ENCODE measurements around the gene MYL9.

DNA sequence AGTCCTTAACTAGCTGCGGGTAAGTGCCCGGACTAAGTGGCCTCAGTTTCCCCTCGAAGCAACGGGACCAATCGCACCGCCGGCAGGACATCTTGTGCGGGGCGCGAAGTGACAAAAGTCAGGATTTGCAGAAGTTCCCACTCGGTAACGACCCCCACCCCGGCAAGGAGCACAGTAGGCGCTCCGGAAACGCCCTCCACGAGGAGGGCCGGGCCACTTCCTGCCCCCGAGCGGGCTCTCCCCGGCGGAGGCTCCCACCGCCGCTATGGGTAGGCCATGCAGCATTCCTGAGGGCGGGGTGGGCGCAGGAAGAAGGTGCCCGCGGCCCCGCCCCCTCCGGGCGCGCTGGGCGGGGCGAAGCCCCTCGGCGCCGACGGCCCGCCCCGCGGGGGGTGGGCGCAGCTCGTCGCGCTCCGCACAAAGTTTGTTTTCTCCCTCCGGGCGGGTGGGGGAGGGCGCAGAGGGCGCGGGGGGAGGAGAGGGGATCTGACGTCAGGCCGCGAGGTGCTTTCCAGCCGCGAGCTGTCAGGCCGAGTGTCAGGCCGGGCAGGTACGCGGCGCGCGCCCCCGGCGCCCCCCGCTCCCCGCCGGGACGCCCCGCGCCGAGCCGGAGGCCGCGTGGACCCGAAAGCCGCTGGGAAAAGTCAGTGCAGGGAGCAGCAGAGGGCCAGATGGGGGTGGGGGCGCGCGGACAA is 31.9 kb downstream of the MYL9 start, which contains the start of gene TGIF2:
- TF ChIP-seq, protein P1, sequence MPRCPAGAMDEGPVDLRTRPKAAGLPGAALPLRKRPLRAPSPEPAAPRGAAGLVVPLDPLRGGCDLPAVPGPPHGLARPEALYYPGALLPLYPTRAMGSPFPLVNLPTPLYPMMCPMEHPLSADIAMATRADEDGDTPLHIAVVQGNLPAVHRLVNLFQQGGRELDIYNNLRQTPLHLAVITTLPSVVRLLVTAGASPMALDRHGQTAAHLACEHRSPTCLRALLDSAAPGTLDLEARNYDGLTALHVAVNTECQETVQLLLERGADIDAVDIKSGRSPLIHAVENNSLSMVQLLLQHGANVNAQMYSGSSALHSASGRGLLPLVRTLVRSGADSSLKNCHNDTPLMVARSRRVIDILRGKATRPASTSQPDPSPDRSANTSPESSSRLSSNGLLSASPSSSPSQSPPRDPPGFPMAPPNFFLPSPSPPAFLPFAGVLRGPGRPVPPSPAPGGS (IDR thresholded peaks at IDR 0.05; ENCODE audit: borderline replicate concordance, insufficient read depth, low read depth, low read length, poor library complexity, severe bottlenecking) = peak; percentile 9
- TF ChIP-seq RFX5 (IDR thresholded peaks at IDR 0.05; ENCODE audit: low read depth, low read length) = no peak
- TF ChIP-seq FOS (IDR thresholded peaks at IDR 0.05; ENCODE audit: borderline replicate concordance, extremely low read depth, insufficient read length) = no peak
- TF ChIP-seq, protein P2, sequence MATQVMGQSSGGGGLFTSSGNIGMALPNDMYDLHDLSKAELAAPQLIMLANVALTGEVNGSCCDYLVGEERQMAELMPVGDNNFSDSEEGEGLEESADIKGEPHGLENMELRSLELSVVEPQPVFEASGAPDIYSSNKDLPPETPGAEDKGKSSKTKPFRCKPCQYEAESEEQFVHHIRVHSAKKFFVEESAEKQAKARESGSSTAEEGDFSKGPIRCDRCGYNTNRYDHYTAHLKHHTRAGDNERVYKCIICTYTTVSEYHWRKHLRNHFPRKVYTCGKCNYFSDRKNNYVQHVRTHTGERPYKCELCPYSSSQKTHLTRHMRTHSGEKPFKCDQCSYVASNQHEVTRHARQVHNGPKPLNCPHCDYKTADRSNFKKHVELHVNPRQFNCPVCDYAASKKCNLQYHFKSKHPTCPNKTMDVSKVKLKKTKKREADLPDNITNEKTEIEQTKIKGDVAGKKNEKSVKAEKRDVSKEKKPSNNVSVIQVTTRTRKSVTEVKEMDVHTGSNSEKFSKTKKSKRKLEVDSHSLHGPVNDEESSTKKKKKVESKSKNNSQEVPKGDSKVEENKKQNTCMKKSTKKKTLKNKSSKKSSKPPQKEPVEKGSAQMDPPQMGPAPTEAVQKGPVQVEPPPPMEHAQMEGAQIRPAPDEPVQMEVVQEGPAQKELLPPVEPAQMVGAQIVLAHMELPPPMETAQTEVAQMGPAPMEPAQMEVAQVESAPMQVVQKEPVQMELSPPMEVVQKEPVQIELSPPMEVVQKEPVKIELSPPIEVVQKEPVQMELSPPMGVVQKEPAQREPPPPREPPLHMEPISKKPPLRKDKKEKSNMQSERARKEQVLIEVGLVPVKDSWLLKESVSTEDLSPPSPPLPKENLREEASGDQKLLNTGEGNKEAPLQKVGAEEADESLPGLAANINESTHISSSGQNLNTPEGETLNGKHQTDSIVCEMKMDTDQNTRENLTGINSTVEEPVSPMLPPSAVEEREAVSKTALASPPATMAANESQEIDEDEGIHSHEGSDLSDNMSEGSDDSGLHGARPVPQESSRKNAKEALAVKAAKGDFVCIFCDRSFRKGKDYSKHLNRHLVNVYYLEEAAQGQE (IDR thresholded peaks at IDR 0.05; ENCODE audit: low read depth, low read length) = no peak
- no peak for TF ChIP-seq TARDBP (IDR thresholded peaks at IDR 0.05; ENCODE audit: borderline replicate concordance)
- no peak for TF ChIP-seq PAX8 (IDR thresholded peaks at IDR 0.05)
- TF ChIP-seq, protein P3, sequence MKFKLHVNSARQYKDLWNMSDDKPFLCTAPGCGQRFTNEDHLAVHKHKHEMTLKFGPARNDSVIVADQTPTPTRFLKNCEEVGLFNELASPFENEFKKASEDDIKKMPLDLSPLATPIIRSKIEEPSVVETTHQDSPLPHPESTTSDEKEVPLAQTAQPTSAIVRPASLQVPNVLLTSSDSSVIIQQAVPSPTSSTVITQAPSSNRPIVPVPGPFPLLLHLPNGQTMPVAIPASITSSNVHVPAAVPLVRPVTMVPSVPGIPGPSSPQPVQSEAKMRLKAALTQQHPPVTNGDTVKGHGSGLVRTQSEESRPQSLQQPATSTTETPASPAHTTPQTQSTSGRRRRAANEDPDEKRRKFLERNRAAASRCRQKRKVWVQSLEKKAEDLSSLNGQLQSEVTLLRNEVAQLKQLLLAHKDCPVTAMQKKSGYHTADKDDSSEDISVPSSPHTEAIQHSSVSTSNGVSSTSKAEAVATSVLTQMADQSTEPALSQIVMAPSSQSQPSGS (IDR thresholded peaks at IDR 0.05; ENCODE audit: low read length) = no peak
- TF ChIP-seq, protein P4, sequence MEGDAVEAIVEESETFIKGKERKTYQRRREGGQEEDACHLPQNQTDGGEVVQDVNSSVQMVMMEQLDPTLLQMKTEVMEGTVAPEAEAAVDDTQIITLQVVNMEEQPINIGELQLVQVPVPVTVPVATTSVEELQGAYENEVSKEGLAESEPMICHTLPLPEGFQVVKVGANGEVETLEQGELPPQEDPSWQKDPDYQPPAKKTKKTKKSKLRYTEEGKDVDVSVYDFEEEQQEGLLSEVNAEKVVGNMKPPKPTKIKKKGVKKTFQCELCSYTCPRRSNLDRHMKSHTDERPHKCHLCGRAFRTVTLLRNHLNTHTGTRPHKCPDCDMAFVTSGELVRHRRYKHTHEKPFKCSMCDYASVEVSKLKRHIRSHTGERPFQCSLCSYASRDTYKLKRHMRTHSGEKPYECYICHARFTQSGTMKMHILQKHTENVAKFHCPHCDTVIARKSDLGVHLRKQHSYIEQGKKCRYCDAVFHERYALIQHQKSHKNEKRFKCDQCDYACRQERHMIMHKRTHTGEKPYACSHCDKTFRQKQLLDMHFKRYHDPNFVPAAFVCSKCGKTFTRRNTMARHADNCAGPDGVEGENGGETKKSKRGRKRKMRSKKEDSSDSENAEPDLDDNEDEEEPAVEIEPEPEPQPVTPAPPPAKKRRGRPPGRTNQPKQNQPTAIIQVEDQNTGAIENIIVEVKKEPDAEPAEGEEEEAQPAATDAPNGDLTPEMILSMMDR (IDR thresholded peaks at IDR 0.05 in 2 of 3, conservative IDR thresholded peaks at IDR 0.05 in 1 of 3; ENCODE audit: control insufficient read depth in 2 of 3, extremely low read depth in 1 of 3, insufficient read depth in 1 of 3, low read depth in 3 of 3, low read length in 3 of 3) = no peak
- 0 out of 4 replicates have a peak, but pooled peaks of 1 of the 2 experiments have one; percentile 27 for TF ChIP-seq EP300 (IDR thresholded peaks at IDR 0.05; ENCODE audit: borderline replicate concordance in 1 of 2, control insufficient read depth in 1 of 2, low read depth in 2 of 2, low read length in 2 of 2)
- no peak for TF ChIP-seq CBX5 (IDR thresholded peaks at IDR 0.05; ENCODE audit: low read depth)
- TF ChIP-seq, protein P5, sequence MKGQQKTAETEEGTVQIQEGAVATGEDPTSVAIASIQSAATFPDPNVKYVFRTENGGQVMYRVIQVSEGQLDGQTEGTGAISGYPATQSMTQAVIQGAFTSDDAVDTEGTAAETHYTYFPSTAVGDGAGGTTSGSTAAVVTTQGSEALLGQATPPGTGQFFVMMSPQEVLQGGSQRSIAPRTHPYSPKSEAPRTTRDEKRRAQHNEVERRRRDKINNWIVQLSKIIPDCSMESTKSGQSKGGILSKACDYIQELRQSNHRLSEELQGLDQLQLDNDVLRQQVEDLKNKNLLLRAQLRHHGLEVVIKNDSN (IDR thresholded peaks at IDR 0.05; ENCODE audit: borderline replicate concordance, extremely low read length, insufficient read depth, low read depth, low read length) = no peak
- TF ChIP-seq ETV6 (conservative IDR thresholded peaks at IDR 0.05 in 1 of 2, IDR thresholded peaks at IDR 0.05 in 1 of 2; ENCODE audit: borderline replicate concordance in 1 of 2, low read depth in 1 of 2) = no peak
- TF ChIP-seq, protein P6, sequence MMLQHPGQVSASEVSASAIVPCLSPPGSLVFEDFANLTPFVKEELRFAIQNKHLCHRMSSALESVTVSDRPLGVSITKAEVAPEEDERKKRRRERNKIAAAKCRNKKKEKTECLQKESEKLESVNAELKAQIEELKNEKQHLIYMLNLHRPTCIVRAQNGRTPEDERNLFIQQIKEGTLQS (IDR thresholded peaks at IDR 0.05; ENCODE audit: borderline replicate concordance, extremely low read depth, low read depth, low read length) = no peak
- no peak for TF ChIP-seq RAD21 (IDR thresholded peaks at IDR 0.05; ENCODE audit: insufficient read depth, low read depth, low read length)

All from GM12878 (cell line).